HCT116 (cell line): ENCODE measurements around the gene AMZ1. TPM values are rescaled to one million over a fixed set of nuclear protein-coding genes. Genes with fewer than 3 reads are reported as not detected.

Experiments
- ATAC-seq: fragments of 200-7000 bp; cut with Tn5 transposase; 2 replicates; pipeline ENCODE4 v1.9.1; 2020; ENCODE audit warnings: mild to moderate bottlenecking, moderate library complexity
- BruUV-seq: library from RNA; stranded (reverse); fragments of 400-500 nt; replicated peaks from 2 replicates; lab custom pipeline; 2021; lab: Mats Ljungman, UMichigan
- CTCF ChIA-PET: fragments of 300-600 bp; sonication (Branson Sonifier 250); formaldehyde crosslinking; loops from one replicate; lab custom pipeline; 2021; ENCODE audit warnings: antibody characterized with exemption; lab: Charles Lee
- POLR2A ChIA-PET: fragments of 300-600, 350-600 bp; sonication (Branson Sonifier 250); formaldehyde crosslinking; loops from one replicate; lab custom pipeline; 2021; ENCODE audit warnings: antibody characterized with exemption; lab: Charles Lee
- RAD21 ChIA-PET, 2 experiments: fragments of 300-600 bp; sonication (Branson Sonifier 250); formaldehyde crosslinking; loops; one replicate each; lab custom pipeline; 2023; ENCODE audit warnings: low total read pairs in 2 of 2; ENCODE audit not compliant: uncharacterized antibody in 2 of 2, unreplicated experiment in 2 of 2, low non-redundant PET in 1 of 2; lab: Charles Lee
- DNase-seq: peaks from one replicate; pipeline ENCODE4 v3.0.0-alpha.2; 2010; ENCODE audit warnings: low read depth, low spot score
- H2AFZ ChIP-seq: fragments of 200-600 bp; shearing (Covaris generic), sonication (generic); 2 replicates; pipeline ENCODE4 v1.6.1; 2017; ENCODE audit warnings: low read depth, mixed run types, mixed read lengths, antibody characterized with exemption, low read length; ENCODE audit not compliant: poor library complexity, severe bottlenecking
- H3K27ac ChIP-seq: 2 replicates; pipeline ENCODE4 v1.5.1; 2012; ENCODE audit warnings: low read depth, low read length
- H3K27me3 ChIP-seq: fragments of 200-600 bp; sonication (generic); 2 replicates; pipeline ENCODE4 v1.6.1; 2016; ENCODE audit warnings: mixed run types, low read length, mixed read lengths; ENCODE audit not compliant: insufficient read depth
- H3K36me3 ChIP-seq, 2 experiments: fragments of 200-500 bp in 1 of 2; fragments of 200-600 bp in 1 of 2; sonication (Bioruptor generic) in 1 of 2; sonication (generic) in 1 of 2; 2 replicates each; pipeline versions ENCODE4 v1.5.1 to v1.6.1; 2014 to 2016; ENCODE audit warnings: low read length in 2 of 2, inconsistent platforms in 1 of 2, mixed read lengths in 1 of 2, mixed run types in 1 of 2; ENCODE audit not compliant: insufficient read depth in 2 of 2, control insufficient read depth in 1 of 2
- H3K4me1 ChIP-seq, 2 experiments: fragments of 200-600 bp in 1 of 2; sonication (generic) in 1 of 2; 2 replicates each; pipeline versions ENCODE4 v1.5.1 to v1.6.1; 2012 to 2017; ENCODE audit warnings: low read length in 2 of 2, inconsistent platforms in 1 of 2, mild to moderate bottlenecking in 1 of 2, mixed read lengths in 1 of 2, mixed run types in 1 of 2, moderate library complexity in 1 of 2; ENCODE audit not compliant: insufficient read depth in 2 of 2, control insufficient read depth in 1 of 2
- H3K4me2 ChIP-seq: fragments of 200-600 bp; sonication (generic); 2 replicates; pipeline ENCODE4 v1.6.1; 2017; ENCODE audit warnings: mixed run types, low read length, mixed read lengths
- H3K4me3 ChIP-seq, 2 experiments: fragments of 200-600 bp in 1 of 2; sonication (generic) in 1 of 2; replicated peaks in 1 of 2; 2 replicates each; pipeline ENCODE4 v1.5.1; 2011 to 2016; ENCODE audit warnings: low read length in 2 of 2, control low read depth in 1 of 2, low read depth in 1 of 2, mild to moderate bottlenecking in 1 of 2, mixed read lengths in 1 of 2, mixed run types in 1 of 2
- H3K79me2 ChIP-seq: fragments of 200-600 bp; sonication (generic); 2 replicates; pipeline ENCODE4 v1.6.1; 2017; ENCODE audit warnings: mild to moderate bottlenecking, mixed run types, low read length, moderate library complexity, mixed read lengths; ENCODE audit not compliant: insufficient read depth
- H3K9ac ChIP-seq: fragments of 200-600 bp; sonication (generic); 2 replicates; pipeline ENCODE4 v1.6.1; 2016; ENCODE audit warnings: low read length, mixed read lengths
- H3K9me2 ChIP-seq: fragments of 200-600 bp; sonication (generic), shearing (Covaris generic); 2 replicates; pipeline ENCODE4 v1.6.1; 2017; ENCODE audit warnings: mixed run types, mild to moderate bottlenecking, moderate library complexity; ENCODE audit not compliant: insufficient read depth
- H3K9me3 ChIP-seq, 2 experiments: fragments of 200-500 bp in 1 of 2; fragments of 200-600 bp in 1 of 2; sonication (Bioruptor generic) in 1 of 2; sonication (generic) in 1 of 2; 2 replicates each; pipeline ENCODE4 v1.6.1; 2014 to 2017; ENCODE audit warnings: low read length in 2 of 2, mixed read lengths in 2 of 2, inconsistent platforms in 1 of 2, low read depth in 1 of 2, mild to moderate bottlenecking in 1 of 2, mixed run types in 1 of 2, moderate library complexity in 1 of 2; ENCODE audit not compliant: control insufficient read depth in 1 of 2, insufficient read depth in 1 of 2
- H4K20me1 ChIP-seq: fragments of 200-600 bp; sonication (generic), shearing (Covaris generic); 2 replicates; pipeline ENCODE4 v1.6.1; 2017; ENCODE audit warnings: mixed run types, mild to moderate bottlenecking, moderate library complexity; ENCODE audit not compliant: insufficient read depth
- CEBPB ChIP-seq: IDR thresholded peaks from 2 replicates; pipeline ENCODE4 v1.6.1; 2012; ENCODE audit warnings: low read depth
- ELF1 ChIP-seq: IDR thresholded peaks from 2 replicates; pipeline ENCODE4 v1.6.1; 2012; ENCODE audit warnings: low read depth, borderline replicate concordance
- EZH2 ChIP-seq: fragments of 200-600 bp; sonication (generic); IDR thresholded peaks from 2 replicates; pipeline ENCODE4 v1.6.1; 2017; ENCODE audit warnings: antibody characterized with exemption, mixed run types
- POLR2A ChIP-seq: IDR thresholded peaks from 2 replicates; pipeline ENCODE4 v1.7.0; 2011; ENCODE audit warnings: borderline replicate concordance; ENCODE audit not compliant: insufficient read depth, insufficient read length; ENCODE audit errors: extremely low read depth
- RAD21 ChIP-seq: IDR thresholded peaks from 2 replicates; pipeline ENCODE4 v1.6.1; 2012; ENCODE audit warnings: low read depth, mild to moderate bottlenecking
- SP1 ChIP-seq: IDR thresholded peaks from 2 replicates; pipeline ENCODE4 v1.6.1; 2012; ENCODE audit warnings: low read depth
- ZFX ChIP-seq: fragments of 450-650 bp; IDR thresholded peaks from 2 replicates; pipeline ENCODE4 v1.6.1; 2017
- ZNF274 ChIP-seq: fragments of 200-500 bp; sonication (Bioruptor generic); IDR thresholded peaks from 2 replicates; pipeline ENCODE4 v1.6.1; 2014; ENCODE audit warnings: mild to moderate bottlenecking, low read depth, low read length, inconsistent platforms
- intact Hi-C: fragments of 100-400 bp; cut with micrococcal nuclease; formaldehyde crosslinking; loops from 2 replicates; pipeline ENCODE4 v1.10.0; 2022
- total RNA-seq: library from RNA; stranded (reverse); gene quantifications from one replicate; pipeline ENCODE4 v1.2.1, GENCODE V29; 2021; ENCODE audit not compliant: unreplicated experiment
- TF ChIP-seq, protein P1 (sequence below): IDR thresholded peaks from 2 replicates; pipeline ENCODE4 v1.6.1; 2012
- TF ChIP-seq, protein P2 (sequence below): IDR thresholded peaks from 2 replicates; pipeline ENCODE4 v1.6.1; 2012
- TF ChIP-seq, protein P3 (sequence below): IDR thresholded peaks from 2 replicates; pipeline ENCODE4 v1.6.1; 2011; ENCODE audit warnings: mild to moderate bottlenecking, low read length, moderate library complexity; ENCODE audit not compliant: insufficient replicate concordance; ENCODE audit errors: extremely low read depth

The AMZ1 gene
- total RNA-seq, 1 experiment from 2014 or later: not detected

DNA sequence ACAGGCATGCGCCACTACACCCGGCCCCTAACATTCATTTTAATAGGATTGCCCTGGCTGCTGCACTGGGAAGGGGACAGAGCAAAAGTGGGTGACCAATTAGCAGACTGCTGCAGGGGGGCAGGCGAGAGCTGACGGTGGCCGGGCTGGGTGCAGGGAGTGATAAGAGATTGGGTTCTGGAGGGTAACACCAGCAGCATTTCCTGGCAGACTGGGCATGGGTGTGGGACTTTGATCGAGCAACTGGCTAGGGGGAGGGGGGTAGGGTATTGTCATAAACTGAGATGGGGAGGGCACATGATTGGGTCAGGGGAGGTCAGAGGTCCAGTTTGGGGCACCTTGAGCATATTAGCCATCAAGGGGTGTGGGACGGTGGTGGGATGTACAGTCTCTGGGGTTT is 20.2 kb upstream of the AMZ1 start:
- H3K9ac ChIP-seq: no peak overlapping the region
- ATAC-seq (no peak), DNase-seq (no peak)
- H4K20me1 ChIP-seq: no peaks in the 10 kb centered on the region
- TF ChIP-seq ELF1 (no peak), ZFX (no peak), RAD21 (no peak), ZNF274 (no peak), POLR2A (no peak), SP1 (no peak), EZH2 (no peak), CEBPB (no peak)
- TF ChIP-seq, protein P1, sequence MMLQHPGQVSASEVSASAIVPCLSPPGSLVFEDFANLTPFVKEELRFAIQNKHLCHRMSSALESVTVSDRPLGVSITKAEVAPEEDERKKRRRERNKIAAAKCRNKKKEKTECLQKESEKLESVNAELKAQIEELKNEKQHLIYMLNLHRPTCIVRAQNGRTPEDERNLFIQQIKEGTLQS: no peak
- TF ChIP-seq, protein P2, sequence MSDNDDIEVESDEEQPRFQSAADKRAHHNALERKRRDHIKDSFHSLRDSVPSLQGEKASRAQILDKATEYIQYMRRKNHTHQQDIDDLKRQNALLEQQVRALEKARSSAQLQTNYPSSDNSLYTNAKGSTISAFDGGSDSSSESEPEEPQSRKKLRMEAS: no peak
- TF ChIP-seq, protein P3, sequence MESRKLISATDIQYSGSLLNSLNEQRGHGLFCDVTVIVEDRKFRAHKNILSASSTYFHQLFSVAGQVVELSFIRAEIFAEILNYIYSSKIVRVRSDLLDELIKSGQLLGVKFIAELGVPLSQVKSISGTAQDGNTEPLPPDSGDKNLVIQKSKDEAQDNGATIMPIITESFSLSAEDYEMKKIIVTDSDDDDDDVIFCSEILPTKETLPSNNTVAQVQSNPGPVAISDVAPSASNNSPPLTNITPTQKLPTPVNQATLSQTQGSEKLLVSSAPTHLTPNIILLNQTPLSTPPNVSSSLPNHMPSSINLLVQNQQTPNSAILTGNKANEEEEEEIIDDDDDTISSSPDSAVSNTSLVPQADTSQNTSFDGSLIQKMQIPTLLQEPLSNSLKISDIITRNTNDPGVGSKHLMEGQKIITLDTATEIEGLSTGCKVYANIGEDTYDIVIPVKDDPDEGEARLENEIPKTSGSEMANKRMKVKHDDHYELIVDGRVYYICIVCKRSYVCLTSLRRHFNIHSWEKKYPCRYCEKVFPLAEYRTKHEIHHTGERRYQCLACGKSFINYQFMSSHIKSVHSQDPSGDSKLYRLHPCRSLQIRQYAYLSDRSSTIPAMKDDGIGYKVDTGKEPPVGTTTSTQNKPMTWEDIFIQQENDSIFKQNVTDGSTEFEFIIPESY: no peak
- no peaks in the 10 kb centered on the region for H3K9me2 ChIP-seq
- H2AFZ ChIP-seq: no peak overlapping the region
- intact Hi-C loops: no loop called here
- ChIA-PET CTCF (interaction anchor here (0.8 to 1.1 kb wide), 2 partner anchors 13 to 42 kb away, joined by 3 read pairs; no protein-coding TSS in a partner anchor), POLR2A (no interaction called here), RAD21 (no interaction called here)
- BruUV-seq: no TSS peak
- H3K4me2 ChIP-seq: no peak overlapping the region
- peaks cover 0 to 11% of the 10 kb centered on the region in 2 experiments; a peak in 1 of 4 replicates for H3K4me1 ChIP-seq
- no peaks in the 10 kb centered on the region for H3K79me2 ChIP-seq
- no peaks in the 10 kb centered on the region for H3K36me3 ChIP-seq
- H3K27ac ChIP-seq: no peak overlapping the region
- no peak overlapping the region for H3K4me3 ChIP-seq
- no peaks in the 10 kb centered on the region for H3K9me3 ChIP-seq
- H3K27me3 ChIP-seq: no peaks in the 10 kb centered on the region
